Neural progenitor cell (in vitro differentiated cells): ENCODE results near the gene STAMBPL1.

Source experiments
- CTCF ChIP-seq: fragments of 200-600 bp; sonication (generic); IDR thresholded peaks from 2 replicates; pipeline ENCODE4 v1.5.1; 2017; ENCODE audit warnings: antibody characterized with exemption, mild to moderate bottlenecking
- EZH2 ChIP-seq: fragments of 200-600 bp; sonication (generic); IDR thresholded peaks from 2 replicates; pipeline ENCODE4 v1.6.1; 2017; ENCODE audit warnings: antibody characterized with exemption, mild to moderate bottlenecking, moderate library complexity

- no peak for TF ChIP-seq CTCF
- no peak for TF ChIP-seq EZH2
Observed at GRCh38 chr10:88888810-88889445, 8.9 kb downstream of the STAMBPL1 start.
